T-helper 22 cell (primary cell): ENCODE measurements around the gene TRIML2.

Experiments used
- DNase-seq: peaks from one replicate; pipeline ENCODE4 v3.0.0-alpha.2; 2020; ENCODE audit warnings: low read depth

The TRIML2 gene, protein sequence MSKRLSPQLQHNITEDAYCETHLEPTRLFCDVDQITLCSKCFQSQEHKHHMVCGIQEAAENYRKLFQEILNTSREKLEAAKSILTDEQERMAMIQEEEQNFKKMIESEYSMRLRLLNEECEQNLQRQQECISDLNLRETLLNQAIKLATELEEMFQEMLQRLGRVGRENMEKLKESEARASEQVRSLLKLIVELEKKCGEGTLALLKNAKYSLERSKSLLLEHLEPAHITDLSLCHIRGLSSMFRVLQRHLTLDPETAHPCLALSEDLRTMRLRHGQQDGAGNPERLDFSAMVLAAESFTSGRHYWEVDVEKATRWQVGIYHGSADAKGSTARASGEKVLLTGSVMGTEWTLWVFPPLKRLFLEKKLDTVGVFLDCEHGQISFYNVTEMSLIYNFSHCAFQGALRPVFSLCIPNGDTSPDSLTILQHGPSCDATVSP

DNA sequence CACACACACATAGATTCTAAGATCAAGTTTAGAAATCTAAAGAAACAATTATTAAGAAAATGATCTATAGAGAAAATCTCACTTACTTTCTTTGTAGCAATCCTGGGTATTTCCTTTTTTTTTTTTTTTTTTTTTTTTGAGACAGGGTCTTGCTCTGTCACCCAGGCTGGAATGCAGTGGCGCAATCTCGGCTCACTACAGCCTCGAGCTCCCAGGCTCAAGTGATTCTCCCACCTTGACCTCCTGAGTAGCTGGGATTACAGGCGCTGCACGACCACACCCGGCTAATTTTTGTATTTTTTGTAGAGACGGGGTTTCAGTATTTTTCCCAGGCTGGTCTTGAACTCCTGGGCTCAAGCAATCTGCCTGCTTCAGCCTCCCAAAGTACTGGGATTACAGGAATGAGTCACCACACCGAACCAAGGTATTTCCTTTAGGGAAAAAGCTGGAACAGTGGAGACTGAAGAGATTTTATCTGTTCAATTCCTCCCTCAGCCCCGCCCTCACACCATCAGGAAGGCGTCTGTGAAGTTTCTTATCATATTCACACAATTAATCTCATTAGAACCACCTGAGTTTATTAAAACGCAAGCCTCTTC lies at the start of gene TRIML2:
TRIML2 (minus strand) TSS at position 447 of the 599 bp plus-strand sequence. CDS start 4,235 bp downstream, outside the sequence.
- DNase-seq, result no peak

- DNase-seq, result no peak
Observed at GRCh38 chr4:188158336-188158735, 48.9 kb upstream of the TRIML2 start.

GRCh38 chr4:188154668-188155405 lies 45.4 kb upstream of the TRIML2 start:
- DNase-seq, result no peak

- no peak for DNase-seq
Observed at GRCh38 chr4:188147776-188148175, 38.4 kb upstream of the TRIML2 start.

DNA sequence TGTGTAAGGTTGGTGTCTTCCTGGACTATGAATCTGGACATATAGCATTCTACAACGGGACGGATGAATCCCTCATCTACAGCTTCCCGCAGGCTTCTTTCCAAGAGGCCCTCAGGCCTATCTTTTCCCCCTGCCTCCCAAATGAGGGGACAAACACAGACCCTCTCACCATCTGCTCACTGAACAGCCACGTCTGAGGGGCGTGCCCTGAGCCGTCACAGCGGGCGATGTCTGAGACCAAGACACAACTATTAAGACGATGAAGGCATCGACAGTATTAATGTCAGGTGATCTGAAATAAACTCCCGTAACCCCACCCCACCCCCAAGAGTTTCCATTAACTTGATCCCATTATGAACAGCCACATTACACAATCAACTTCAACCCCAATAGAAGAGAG lies 37.8 kb upstream of the TRIML2 start:
- no peak for DNase-seq

GRCh38 chr4:188146618-188147017 lies 37.2 kb upstream of the TRIML2 start:
- DNase-seq, result no peak

DNA sequence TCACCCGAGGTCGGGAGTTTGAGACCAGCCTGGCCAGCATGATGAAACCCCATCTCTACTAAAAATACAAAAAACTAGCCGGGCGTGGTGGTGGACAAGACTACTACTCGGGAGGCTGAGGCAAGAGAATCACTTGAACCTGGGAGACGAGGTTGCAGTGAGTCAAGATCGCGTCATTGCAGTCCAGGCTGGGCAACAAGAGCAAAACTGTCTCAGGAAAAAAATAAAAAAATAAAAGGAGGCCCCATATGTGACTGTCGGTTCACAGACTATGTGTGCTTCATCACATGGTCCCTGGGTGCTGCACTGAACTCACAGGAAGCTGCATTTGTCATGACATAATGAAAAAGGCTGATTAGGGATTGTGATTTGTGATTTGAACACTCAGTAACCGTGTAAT lies 36.2 kb upstream of the TRIML2 start:
- DNase-seq, result no peak

- DNase-seq, result no peak
Observed at GRCh38 chr4:188143731-188144130, 34.3 kb upstream of the TRIML2 start.

DNA sequence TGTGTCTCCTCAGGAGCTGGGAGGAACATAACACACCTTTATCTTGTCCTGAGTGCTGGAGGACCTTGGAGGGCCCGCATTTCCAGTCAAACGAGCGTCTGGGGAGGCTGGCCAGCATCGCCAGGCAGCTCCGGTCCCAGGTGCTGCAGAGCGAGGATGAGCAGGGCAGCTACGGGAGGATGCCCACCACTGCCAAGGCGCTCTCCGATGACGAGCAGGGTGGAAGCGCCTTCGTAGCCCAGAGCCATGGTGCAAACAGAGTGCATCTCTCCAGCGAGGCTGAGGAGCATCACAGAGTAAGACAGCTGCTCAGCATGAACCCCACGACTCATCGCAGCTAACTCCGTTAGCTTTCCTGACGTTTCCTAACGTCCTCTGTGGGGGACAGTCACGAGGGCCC lies 30.3 kb upstream of the TRIML2 start:
- DNase-seq, result no peak

GRCh38 chr4:188139141-188139540 lies 29.7 kb upstream of the TRIML2 start, which contains the start of gene TRIML1:
Gene TRIML1, plus strand, starts transcription at chr4:188139441. Its CDS starts 118 bp downstream, at chr4:188139559.
- DNase-seq, result no peak

GRCh38 chr4:188138227-188138626 lies 28.8 kb upstream of the TRIML2 start:
- DNase-seq, result no peak

- no peak for DNase-seq
Observed at GRCh38 chr4:188132232-188132631, 22.8 kb upstream of the TRIML2 start.

DNA sequence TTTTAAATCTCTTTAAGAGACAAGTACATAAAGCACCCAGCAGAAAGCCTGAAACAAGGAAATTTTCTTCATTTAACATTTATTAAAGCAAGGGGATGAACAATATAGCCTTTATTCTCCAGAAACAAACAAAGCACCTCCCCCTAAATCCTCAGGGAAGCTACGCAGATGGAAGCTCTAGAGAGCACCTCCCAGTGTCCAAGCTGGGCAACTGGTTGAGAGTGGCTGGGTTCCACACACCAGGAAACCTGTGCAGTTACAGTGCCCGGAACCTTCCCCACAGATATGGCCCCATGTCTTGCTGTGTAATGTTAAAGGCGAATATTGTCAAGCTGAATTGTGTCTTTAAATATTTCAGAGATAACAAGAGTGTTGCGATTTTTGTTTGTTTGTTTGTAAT lies 21.0 kb upstream of the TRIML2 start:
- DNase-seq, result no peak

GRCh38 chr4:188127214-188127874 lies 17.9 kb upstream of the TRIML2 start:
- DNase-seq, result no peak

- no peak for DNase-seq
Observed at GRCh38 chr4:188121530-188121929, 12.1 kb upstream of the TRIML2 start.

- DNase-seq, result no peak
Observed at GRCh38 chr4:188117631-188118324, 8.4 kb upstream of the TRIML2 start.

- no peak for DNase-seq
Observed at GRCh38 chr4:188113156-188113555, 3.8 kb upstream of the TRIML2 start.

GRCh38 chr4:188111955-188112354 lies 2.6 kb upstream of the TRIML2 start:
- DNase-seq, result no peak

DNA sequence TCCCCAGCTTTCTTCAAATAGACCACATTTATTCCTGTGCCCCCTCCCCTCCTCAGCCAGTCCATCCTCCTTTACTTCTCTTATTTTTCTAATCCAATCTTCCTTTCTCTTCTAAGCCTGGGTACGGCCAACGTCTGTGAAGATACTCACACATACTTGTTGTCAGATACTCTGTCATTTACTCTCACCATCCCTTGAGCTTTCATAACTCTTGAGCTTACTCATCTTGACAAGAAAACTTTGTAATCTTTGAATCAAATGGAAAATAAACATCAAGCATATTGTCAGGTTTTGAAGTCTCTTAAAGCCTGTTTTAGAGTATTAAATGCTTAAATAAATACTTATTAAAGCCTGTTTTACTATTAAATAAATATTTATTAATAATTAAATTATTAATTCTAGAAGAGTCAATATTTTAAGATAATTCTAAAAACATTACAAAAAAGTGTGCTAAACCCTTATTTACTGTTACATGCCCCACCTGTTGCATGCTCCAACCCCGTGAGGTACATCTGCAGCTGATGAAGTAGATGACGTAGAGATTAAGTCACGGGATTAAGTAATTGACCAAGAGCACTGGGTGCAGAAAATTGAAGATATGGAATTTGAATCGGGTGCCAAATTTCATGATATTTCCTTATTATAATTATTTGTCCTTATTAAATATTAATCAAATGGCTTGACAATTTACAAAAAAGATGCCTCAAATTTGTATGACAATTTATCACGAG lies 1.5 kb upstream of the TRIML2 start:
- no peak for DNase-seq

DNA sequence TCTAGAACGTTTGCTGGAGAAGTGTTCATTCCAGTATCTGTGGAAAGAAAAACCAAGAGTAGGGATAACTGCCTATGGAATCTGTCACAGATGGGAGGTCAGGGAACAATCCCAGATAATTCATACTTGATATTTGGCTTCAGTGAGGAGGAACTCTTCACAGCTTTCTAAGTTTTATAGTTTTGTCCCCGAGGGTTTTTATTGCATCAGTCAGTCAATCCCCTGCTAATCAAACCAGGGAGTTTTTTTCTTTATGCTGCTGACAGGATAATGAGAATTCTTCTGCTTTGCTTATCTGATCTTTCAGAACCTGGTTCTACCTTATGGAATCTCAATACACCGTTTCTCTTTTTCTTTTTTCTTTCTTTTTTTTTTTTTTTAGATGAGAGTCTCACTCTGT lies 633 bp upstream of the TRIML2 start:
- DNase-seq, result no peak
